ENCODE measurements around the gene ITPR1.
"Not testable (repeated sequence)": the region's sequence is repeated elsewhere in the genome, so short reads cannot be mapped to it uniquely, and the experiment has no call there.

Gene ITPR1

DNA sequence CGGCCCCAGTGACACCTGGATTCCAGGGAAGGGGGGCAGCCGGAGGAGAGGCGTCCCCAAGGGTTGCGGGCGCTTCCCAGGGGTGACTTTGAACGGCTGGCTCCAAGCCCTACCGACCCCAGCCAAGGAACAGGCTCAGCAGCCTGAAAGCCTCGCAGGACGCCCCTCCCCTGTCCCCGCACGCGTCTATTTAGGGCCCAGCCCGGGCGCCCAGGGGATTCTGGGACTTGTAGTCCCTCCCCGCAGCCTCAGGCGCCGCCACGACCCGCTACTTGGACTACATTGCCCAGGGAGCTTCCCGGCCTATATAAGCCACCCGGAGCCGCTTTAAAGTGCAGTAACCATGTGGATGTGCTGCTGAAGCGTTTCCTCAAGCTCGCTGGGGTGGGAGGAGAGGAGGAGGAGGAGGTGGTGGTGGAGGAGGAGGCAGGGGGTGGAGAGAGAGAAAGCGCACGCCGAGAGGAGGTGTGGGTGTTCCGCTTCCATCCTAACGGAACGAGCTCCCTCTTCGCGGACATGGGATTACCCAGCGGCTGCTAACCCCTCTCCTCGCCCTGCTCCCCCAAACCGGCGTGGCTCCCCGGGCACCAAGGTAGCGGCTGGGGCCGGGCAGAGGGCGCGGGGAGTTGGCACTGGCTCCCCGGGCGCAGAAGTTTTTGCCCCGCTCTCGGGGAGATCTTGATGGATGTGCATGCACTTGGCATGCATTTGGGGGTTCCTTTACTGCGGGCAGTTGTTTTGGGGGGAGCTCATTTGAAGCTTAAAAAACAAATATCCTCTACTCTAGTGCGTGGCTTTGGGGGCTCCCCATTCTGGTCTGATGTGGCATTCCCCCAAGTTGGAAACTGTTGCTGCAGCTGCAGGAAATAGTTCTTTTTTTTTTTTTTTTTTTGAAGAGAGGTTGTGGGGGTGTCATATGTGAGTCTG lies at the start of gene ITPR1:
Gene ITPR1 (plus strand): TSS at position 335 of the 927 bp plus-strand sequence. CDS start 23,144 bp downstream, outside the sequence.
- DNase-seq = peak; percentile 99

DNA sequence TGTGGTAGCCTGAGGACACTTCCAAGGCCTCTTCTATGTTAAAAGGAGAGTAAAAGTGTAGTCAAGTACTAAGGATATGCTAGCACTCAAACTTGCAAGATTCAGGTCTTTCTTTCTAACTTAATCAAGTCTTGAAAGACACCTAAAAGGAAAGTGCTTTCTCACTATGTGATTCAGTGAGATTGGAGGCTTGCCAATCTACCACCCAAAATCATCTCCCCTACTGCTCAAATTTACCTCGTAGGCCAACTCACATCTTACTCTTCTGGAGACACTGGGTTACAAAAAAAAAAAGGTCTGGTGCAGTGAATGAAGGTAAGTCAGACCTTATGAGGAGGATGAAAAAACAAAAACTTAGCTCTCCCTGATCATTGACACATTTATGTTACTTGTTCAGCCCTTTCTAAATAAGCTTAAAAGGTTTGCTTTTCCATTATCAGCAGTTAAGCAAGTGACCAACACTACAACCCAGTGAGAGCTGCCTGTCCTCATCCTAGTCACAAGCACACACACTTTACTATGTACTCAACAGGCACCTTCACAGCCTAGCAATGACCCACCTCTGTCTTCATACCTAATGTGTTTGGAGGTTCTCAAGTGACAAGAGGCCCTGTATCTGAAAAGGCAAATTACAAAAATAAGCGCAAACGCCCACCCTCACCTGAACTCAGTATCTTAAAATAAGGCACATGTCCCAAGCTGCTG lies 45.7 kb upstream of the ITPR1 start:
- DNase-seq = no peak

DNA sequence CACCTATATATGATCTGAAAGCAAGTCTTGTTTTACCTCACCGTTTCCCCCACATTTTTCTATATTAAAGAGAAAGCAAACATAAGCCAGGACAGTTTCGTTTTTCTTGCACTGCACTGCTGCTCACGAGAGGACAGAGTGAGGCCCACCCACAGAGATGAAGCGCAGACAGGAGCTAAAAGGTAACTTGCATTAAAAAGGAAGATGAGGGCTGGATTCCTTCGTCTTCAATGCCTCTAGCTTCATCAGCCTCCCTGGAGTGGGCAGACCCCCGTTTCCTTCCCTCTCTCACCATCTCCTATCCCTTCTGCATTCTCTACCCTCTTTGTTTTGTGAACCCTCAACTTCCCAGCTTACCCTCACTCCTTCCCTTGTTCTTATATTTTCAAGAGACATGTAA lies 45.0 kb upstream of the ITPR1 start:
- no peak for DNase-seq

DNA sequence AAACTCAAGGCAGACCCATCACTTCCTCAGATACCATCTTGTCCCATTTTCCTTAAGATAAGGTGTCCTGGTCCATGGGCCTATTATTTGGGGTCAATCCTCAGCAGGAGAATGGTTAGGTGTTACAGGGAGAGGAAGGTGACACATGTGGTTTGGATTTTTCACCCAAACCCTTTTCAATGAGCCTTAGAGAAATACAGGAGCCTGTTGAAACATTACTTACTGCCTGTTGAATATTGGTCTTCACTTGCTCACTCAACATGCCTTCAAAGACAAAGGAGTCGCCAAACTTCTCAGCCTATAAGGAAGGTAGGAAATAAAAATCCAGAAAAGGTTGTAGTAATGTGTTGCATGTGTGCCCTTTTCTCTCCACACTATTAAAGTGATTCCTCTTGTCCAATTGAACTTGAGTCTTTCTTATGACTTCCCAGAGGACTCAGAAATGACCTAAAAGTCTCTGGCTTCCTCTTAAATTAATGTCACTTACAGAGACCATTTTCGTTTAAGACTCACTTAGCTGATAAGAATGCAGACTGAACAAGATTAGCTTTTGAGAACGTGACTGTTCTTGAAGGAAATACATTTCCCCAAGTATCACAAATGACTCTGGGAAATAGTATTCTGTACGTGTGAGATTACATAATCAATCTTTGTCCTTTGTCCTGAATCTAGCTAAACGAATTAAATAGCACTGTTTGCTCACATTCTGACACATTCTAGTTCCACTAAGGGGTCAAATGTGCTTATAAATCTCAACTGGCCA lies 43.9 kb upstream of the ITPR1 start:
- no peak for DNase-seq

DNA sequence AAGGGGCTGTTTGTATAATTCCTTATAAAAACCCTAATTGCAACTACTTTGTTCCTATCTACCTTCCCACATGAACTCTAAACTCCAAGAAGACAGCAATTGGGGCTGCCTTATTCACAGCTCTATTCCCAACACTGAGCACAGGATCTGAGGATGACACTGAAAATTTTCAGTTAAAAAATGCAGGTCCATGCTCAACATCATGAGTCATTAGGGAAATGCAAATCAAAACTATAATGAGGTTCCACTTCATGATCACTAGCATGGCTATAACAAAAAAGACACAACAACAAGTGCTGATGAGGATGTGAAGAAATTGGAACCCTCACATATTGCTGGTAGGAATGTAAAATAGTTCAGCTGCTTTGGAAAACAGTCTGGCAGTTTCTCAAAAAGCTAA lies 39.0 kb upstream of the ITPR1 start:
- DNase-seq = no peak

DNA sequence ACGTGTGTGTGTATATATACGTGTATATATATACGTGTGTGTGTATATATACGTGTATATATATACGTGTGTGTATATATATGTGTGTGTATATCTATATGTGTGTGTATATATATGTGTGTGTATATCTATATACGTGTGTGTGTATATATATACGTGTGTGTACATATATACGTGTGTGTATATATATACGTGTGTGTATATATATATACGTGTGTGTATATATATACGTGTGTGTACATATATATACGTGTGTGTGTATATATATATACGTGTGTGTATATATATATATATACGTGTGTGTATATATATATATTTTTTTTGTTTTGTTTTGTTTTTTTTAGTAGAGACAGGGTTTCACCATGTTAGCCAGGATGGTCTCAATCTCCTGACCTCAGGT lies 36.4 kb upstream of the ITPR1 start:
- not testable (repeated sequence) for DNase-seq

DNA sequence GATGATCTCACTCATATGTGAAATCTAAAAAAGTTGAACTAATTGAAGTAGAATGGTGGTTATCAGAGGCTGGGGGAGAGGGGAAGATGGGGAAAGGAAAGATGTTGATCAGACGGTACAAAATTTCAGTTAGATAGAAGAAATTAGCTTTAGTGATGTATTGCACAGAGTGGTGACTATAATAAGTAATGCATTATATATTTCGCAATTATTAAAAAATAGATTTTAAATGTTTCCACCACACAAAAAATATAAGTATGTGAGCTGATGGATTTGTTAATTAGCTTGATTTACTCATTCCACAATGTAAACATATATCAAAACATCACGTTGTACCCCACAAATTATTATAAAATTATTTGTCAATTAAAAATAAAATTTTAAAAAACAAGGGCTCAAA lies 34.2 kb upstream of the ITPR1 start:
- DNase-seq = no peak

DNA sequence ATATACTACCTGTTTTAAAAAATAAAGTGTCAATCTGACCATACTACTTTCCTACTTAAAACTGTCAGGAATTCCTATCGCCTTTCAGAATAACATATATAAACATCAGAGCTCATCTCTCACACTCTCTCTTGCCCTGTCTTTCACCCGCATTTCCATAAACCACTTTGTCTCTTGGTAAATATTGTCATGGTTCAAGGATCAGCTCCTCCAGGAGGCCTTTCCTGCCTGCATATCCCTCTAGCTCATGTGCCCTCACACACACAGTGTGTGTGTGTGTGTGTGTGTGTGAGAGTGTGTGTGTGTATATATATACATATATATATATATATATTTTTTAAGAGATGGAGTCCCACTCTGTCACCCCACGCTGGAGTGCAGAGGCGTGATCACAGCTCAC lies 32.8 kb upstream of the ITPR1 start:
- DNase-seq = no peak

DNA sequence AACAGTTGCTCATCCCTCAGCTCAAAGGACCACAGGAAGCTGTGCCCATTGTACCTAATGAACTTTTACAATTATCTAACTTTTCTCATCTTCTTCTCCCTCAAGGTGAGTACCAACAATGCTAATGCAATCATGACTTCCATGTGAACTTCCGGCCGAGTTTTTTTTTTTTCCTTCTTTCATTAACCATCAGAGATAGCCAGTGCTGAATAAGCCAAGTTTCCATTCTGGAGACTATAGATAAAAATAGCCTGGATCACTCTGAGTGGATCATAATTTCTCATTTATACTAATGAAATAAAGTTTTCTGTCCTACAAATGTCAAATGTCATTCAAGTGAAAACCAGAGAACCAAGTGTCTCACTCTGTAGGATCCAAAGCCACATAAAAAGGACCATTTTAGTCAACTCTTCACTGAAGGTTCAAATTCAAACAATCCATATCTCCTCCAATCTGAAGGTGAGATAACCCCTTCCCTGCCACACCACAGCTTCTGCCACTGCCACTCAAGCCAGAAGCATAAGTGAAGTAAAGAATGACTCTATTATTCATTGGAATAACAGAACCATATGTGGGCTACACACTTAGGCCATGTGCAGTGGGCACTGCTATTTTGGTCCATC lies 31.6 kb upstream of the ITPR1 start:
- no peak for DNase-seq

DNA sequence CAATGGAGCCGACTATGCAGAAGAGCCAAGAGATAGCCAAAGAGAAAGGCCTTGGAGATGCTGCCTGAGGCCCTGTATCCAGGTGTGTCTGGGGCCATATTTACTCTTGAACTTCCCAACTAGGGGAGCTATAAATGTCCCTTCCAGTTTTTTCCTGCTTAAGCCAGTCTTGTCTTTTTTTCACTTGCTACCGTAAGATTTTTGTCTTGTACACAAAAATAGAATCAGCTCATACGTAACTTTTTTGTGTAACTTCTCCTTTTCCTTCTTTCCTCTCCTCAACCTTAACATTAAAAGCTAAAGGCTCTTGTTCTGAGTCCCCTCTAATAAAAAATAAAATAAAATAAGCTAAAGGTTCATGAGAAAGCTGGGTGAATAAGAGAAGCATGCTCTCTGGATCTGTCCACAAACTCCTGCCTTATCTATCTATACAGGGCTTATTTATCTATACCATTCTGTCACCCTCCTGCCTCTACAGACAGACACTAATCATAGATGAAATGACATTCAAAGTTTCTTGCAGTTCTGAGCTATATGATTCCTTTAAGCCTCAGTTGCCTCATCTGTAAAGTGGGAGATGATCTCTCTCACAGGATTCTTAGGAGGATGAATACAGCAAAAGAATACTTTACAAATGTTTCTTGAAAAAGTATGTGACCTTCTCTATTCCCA lies 30.6 kb upstream of the ITPR1 start:
- no peak for DNase-seq

DNA sequence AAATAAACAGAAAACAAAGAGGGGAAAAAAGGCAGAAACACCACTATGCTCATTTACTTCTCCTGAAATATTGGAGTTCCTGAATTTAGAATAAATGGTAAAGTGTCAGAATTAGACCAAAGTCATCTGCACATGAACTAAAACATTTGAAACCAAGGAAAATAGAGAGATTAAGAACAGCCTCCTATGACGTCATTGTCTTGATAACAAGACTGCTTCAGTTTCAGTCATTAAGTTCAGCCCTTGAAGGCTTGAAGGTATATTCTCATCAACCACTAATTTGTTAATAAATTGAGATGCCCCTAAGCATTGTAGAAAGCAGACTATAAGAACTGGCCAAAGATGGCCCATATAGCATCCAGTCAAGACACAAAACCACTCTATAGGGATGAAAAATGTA lies 28.6 kb upstream of the ITPR1 start:
- DNase-seq = no peak

DNA sequence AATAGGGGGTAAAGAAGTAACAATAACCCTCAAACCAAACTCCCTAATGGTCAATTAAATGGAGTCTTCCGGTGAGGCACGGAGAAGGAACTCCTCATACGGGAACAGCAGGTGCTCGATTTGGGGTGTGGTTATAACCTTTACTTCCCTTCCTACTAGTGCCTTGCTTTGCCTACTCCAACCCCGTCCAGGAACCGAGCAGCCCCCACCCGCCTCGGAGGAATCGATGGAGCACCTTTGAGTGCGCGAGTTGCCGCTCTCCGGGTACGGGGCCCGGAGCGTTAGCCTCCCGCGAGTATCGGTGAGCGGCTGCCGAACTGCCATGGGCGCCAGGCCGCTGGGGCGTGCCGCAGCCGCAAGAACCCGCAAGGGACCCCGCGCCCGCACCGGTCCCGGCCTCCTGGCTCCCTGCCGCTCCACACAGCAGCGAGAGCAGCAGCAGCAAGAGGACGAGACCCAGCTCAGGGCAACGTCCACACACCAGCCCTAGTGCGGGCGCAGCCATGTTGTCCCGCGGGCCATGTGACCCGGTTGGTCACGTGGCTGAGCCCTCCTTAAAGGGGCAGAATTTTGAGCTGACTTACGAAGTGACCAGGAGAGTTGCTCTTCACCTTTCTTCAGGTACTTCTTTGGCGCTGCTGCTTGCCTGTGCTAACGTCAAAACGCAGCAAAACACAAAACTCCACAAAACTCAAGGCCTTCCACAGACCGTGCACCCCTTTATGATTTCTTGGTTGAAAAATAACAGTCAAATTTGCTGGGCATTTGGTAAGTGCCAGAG lies 26.2 kb upstream of the ITPR1 start, which contains the start of gene SUMF1:
Gene SUMF1 (minus strand): TSS at position 529 of the 781 bp plus-strand sequence. CDS start 24 bp downstream, at position 505.
- peak; percentile 75 for DNase-seq

DNA sequence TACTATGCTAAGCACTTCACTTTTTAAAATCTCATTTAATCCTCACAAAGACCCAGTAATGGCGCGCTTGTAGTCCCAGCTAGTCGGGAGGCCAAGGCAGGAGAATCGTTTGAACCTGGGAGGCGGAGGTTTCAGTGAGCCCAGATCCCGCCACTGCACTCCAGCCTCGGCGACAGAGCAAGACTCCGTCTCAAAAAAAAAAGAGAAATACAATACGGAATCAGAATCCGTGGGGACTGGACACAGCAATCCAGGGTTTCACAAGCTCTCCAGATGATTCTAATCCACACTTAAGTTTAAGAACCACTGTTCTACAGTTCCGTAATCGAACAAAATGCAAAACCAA lies 25.7 kb upstream of the ITPR1 start:
- no peak for DNase-seq

DNA sequence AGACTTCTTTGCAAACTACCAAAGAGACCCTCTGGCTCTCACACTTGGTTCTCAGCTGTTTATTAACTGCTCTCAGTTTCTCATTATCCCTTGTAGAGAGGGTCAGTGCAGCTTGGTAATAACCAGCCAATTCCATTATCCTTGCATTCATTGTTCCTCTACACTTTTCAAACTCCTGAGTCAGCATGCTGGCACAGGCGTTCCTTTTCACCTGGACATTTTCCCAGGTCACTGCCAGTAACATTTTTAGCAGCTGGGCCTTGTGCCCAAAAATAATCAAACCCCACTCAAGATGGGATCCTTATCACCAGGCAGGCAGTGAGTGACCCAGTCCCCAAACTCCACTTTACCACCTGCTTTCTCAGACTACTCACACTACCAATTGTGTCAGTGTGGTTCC lies 21.2 kb upstream of the ITPR1 start:
- no peak for DNase-seq

DNA sequence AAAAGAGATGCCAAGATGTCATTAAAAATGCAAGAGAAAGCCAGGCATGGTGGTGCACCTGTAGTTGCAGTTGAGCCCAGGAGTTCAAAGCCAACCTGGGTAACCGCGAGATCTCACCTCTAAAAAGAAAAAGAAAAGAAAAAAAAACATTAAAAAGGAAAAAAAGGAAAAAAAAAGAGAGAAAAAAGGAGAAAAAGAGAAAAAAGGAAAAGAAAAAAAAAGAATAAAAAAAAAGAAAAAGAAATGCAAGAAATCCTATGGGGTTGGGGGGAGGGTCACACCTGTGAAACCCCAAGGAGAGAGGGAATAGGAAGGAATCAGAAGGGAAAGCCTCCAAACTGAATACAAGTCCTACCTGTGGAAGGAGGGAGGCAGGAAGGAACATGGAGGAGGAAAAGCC lies 20.8 kb upstream of the ITPR1 start:
- no peak for DNase-seq

DNA sequence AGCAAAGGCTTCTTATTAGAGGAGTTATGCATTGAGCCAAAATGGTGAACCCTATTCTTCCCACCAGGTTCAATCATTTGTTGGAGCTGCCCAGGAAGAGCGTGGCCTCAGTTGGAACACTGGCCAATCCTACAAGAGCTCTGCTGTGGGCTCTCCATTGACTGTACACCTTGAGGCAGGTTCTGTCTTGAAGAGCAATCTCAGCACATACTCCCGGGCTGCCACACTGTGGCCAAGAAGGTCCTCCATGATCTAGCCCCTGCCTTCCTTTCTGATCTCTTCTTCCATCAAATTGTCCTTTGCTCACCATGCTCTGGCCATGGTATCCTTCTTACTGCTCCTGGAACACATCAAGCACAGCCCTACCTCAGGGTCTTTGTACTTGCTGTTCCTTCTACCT lies 20.4 kb upstream of the ITPR1 start:
- DNase-seq = no peak

DNA sequence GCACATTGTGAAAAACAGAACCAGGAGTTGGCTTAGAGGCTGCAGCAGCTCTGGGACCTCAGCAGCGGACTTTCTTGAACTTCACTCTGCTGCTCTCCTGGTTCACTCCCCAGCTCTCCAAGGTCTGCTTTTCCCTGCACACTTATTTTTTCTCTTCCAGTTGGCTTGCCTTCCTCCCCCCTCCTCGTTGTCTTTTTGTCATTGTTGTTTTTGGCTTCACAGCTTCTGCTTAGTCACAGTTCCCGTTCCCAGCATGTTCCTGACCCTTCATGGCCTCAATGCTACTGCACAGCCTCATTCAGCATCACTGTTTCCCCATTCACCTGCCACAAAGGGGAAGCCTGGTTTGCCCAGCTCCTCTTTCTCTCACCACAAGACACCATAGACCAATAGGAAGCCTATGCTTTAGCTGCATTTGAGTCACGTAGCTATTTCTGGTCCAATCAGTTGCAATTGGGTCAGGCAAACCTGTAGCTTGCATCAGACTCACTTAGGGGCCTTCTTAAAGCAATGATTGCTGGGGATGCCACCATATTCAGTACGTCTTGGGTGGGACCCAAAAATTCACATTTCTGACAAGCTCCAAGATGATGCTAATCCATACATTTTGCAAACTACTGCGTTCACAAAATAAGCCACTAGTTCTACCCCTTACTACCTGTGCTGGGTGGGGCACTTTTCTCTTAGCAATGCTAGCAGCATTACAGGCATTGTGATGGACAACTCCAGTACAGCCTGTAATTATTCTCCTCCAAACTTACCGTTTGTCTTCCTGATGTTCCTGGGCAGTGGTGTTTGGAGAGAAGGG lies 18.3 kb upstream of the ITPR1 start:
- peak; percentile 32 for DNase-seq

DNA sequence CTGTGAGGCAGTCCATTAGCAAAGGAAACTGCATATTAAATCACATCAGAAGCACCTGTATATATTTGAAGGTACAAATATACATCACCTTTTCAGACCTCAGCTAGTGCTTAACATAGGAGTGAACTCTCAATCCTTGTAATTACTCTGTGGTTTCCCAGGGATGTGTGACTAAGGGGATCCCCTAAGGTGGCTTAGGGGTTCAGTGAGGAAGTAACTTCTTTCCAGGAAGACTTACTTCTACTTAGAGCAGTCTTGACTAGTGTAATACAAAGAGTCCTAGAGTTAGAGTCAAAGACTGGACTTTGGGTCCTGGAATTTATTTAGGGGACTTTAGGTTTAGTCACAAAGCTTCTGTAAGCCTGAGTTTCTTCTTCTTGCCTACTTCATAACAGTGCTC lies 17.3 kb upstream of the ITPR1 start:
- DNase-seq = no peak

DNA sequence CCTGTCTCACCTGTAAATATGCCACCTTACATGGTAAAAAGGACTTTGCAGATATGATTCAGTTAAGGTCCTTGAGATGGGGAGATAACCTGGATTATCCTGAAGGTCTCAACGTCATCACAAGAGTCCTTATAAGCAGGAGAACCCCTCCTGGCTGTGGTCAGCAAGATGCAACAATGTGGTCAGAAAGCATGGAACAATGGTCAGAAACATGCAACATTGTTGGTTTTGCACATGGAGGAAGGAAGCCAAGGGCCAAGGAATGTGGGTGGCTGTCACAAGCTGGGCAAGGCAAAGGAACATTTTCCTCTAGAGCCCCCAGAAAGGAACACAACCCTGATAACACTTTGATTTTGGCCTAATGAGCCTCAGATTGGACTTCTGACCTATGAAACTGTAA lies 16.7 kb upstream of the ITPR1 start:
- no peak for DNase-seq

DNA sequence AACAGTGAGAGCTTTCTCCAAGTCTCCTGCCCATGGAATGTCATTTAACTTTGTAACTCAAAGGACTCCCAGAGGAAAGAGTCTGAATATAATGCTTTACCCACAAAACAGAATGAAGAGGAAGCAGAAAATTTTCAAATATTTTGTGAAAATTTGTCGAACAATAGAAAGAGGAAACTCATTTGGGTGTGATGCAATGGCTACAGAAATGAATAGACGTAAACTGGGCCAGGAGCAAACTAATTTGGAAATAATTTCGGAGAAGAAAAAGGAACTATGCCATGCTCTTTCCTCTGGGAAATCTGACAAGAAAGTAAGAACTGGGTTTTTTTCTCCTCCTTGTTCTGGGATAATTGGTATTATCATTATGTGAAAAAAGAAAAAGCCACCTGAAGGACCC lies 14.9 kb upstream of the ITPR1 start:
- no peak for DNase-seq

DNA sequence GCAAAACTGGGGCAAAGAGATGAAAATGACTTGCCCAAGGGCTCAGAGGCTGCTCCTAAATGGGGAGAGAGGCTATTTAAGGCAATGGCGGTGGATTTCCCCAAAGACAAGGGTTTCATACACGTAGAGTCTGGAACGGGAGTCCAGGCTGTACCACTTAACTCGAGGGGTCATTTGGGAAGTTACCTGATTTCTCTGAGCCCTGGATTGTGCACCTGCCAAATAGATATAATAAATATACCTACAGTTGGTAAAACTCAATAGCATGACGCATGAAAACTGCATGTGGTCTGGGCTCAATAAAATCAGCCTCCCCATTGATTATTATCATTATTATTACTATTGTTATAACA lies 1.3 kb upstream of the ITPR1 start:
- DNase-seq = no peak
